ENCODE measurements around the gene TROAP. TPM values are rescaled to one million over a fixed set of nuclear protein-coding genes. Genes with fewer than 3 reads are reported as not detected.
"Not testable (repeated sequence)": the region's sequence is repeated elsewhere in the genome, so short reads cannot be mapped to it uniquely, and the experiment has no call there.

TROAP gene, protein sequence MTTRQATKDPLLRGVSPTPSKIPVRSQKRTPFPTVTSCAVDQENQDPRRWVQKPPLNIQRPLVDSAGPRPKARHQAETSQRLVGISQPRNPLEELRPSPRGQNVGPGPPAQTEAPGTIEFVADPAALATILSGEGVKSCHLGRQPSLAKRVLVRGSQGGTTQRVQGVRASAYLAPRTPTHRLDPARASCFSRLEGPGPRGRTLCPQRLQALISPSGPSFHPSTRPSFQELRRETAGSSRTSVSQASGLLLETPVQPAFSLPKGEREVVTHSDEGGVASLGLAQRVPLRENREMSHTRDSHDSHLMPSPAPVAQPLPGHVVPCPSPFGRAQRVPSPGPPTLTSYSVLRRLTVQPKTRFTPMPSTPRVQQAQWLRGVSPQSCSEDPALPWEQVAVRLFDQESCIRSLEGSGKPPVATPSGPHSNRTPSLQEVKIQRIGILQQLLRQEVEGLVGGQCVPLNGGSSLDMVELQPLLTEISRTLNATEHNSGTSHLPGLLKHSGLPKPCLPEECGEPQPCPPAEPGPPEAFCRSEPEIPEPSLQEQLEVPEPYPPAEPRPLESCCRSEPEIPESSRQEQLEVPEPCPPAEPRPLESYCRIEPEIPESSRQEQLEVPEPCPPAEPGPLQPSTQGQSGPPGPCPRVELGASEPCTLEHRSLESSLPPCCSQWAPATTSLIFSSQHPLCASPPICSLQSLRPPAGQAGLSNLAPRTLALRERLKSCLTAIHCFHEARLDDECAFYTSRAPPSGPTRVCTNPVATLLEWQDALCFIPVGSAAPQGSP
- 5.1 and 9.6 TPM in 2 replicates for total RNA-seq

DNA sequence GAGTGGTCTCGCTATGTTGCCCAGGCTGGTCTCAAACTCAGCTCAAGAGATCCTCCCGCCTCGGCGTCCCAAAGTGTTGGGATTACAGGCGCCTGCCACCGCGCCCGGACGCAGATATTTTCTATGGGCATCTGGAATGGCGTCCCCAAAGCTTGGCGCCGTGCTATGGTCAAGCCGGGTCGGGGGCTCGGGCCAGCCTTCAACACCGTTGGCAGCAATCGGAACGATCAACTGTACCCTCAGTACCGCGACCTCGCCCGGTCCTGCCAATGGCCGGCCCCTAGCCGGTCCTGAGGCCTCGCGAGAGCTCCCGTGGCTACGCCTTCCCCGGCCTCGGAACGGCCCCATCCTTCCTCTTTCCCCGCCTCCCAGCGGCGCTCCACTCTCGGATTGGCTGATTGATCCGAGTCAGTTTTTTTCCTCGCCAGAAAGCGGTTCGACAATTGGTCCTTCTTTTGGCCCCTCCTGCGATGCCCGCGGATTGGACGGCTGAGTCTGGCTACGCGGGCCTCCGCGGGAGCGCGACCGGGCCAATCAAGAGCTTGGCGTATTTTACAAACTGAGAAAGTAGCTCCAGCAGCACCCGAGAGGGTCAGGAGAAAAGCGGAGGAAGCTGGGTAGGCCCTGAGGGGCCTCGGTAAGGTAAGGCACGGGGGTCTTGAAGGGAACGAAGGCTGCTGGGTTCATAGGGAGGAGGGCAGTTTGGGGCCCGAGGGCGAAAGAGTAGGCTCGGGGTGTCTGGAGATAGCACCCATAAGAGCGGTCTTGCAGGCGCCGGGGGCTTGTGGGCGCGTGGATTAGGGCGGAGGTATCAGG is at the start of gene TROAP:
Gene TROAP (plus strand): TSS at position 548 of the 816 bp plus-strand sequence. CDS start 354 bp downstream, outside the sequence.
- DNase-seq (ENCODE audit: low read depth in 2 of 2), result peak; percentile 96 to 98

- DNase-seq (ENCODE audit: low read depth in 2 of 2), result no peak
Measured at GRCh38 chr12:49273726-49274395, 49.2 kb upstream of the TROAP start.

- no peak for DNase-seq (ENCODE audit: low read depth in 2 of 2)
Measured at GRCh38 chr12:49274396-49275069, 48.5 kb upstream of the TROAP start.

DNA sequence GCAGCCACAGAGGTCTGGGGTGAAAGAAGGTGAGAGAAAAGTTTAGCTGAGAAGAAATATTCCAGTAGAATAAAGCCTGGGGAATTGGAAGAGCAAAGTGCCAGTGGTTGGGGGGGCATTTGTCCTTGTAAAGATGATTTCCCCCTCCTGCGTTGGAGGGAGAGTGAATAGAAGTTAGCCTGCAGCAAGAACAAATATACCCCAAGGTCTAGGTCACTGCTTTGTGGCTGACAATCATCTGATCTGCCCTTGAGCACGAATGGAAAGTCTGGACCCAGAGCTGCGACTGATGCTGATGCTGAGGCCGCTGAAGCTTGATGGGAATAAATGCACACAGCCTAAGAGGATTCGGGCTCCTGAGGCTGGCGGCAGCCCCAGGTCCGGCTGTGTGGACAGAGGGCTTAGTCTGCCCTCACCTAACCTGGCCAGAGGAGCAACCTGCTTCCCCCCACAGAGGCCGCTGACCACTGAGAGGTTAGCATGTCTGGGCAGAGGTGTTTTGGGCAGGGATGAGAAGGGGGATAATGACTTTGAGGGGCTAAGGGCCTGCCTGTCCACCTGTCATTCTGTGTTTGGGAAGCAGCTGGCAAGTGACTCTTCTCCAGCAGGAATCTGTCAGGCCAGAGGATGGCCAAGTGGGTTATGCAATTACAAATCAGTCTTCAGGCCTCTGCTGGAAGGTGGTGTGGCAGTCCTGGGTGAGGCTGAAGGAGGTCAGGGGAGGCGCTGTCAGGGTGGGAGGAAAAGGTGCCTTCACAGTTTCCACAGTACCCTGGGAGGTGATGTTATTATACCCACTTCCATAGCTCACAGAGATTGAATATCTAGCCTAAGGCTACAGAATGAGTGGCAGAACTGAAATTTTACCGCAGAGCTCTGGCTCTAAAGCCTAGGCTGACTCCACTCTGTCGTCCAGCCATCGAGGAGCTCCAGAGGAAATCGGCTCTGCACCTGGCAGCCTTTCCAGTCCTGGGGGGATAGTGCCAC is 46.5 kb upstream of the TROAP start:
- no peak for DNase-seq (ENCODE audit: low read depth in 2 of 2)

DNA sequence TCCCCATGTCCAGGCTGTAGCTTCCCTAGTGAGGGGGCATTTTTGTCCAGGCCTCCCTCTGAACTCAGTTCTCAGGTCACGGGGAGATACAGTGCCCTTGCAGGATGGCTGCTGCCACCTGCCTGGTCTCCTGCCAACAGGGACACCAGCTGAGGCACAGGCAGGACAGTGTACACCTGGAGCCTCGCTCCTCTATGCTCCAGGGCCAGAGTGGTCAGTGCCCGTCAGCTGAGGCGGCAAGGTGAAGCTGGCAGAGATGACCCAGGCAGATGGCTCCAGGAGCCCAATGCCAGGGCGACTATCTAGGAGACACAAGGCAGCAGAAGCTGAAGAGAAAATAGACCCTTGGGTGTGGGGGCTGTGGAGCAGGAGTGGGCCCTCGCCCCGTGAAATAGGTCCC is 45.6 kb upstream of the TROAP start:
- DNase-seq (ENCODE audit: low read depth in 2 of 2), result no peak

GRCh38 chr12:49279706-49280159 is 43.3 kb upstream of the TROAP start:
- no peak for DNase-seq (ENCODE audit: low read depth in 2 of 2)

GRCh38 chr12:49280545-49280944 is 42.5 kb upstream of the TROAP start:
- not testable (repeated sequence) for DNase-seq (ENCODE audit: low read depth in 2 of 2)

GRCh38 chr12:49282302-49282701 is 40.8 kb upstream of the TROAP start:
- no peak for DNase-seq (ENCODE audit: low read depth in 2 of 2)

DNA sequence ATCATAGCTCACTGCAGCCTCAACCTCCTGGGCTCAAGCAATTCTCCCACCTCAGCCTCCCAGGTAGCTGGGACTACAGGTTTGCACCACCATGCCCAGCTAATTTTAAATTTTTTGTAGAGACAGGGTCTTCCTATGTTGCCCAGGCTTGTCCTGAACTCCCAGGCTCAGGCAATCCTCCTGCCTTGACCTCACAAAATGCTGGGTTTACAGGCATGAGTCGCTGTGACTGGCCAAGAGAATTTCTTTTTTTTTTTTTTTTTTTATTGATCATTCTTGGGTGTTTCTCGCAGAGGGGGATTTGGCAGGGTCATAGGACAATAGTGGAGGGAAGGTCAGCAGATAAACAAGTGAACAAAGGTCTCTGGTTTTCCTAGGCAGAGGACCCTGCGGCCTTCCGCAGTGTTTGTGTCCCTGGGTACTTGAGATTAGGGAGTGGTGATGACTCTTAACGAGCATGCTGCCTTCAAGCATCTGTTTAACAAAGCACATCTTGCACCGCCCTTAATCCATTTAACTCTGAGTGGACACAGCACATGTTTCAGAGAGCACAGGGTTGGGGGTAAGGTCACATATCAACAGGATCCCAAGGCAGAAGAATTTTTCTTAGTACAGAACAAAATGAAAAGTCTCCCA is 40.2 kb upstream of the TROAP start:
- DNase-seq (ENCODE audit: low read depth in 2 of 2), result not testable (repeated sequence)

DNA sequence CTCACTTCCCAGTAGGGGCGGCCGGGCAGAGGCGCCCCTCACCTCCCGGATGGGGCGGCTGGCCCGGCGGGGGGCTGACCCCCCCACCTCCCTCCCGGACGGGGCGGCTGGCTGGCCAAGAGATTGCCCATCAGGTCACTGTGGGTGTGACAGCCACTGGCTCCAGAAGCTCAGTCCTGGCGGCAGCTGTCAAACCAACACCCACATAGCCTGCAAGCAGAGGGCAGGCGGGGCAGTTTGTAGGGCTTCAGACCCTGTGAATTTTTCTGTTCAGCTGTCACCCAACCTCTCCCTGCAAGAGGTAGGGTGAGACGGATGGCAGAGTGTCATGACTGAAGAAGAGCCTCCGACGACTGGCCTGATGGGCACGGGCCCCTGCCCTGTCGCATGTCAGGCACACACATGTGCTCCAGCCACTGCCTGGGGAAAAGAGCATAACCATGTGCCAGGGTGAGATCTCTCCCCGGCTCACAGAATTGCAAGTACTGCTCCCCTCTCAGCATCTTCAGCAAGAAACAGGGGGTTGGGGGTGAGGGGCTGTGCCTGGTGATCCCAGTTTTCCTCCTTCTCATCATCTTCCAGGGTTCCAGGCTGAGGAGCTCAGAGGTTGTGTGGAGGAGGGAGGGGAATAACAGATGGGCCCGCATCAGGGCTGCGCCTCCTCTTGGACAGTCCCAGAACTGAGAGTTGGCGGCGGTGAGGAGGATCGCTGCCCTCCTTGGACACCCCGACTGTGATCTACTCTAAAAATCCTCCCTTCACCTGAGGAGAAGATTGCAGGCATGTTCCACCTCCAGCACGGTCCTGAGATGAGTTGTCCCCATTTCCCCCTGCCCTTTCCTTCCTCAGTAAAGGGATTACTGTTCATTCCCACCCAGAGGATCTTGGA is 39.3 kb upstream of the TROAP start:
- DNase-seq (ENCODE audit: low read depth in 2 of 2), result no peak

GRCh38 chr12:49284672-49285071 is 38.4 kb upstream of the TROAP start:
- DNase-seq (ENCODE audit: low read depth in 2 of 2), result no peak

DNA sequence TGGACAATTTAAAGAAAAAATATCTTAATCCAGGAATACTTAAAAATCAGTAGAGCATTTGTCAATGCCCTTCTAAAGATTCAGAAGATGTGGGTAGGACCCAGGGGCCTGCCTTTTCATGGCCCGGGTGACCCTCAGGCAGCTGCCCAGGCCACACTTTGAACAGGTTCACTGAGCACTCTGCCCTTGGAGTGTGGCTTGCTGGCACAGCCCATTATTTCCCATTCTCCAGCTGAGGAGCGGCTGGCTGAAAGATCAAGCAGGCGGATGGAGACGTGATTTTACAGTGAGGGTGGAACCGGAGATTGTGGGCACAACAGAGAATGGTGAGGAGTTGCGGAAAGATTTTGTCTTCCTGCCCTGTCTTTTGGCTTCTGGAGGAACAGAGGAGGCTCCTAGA is 35.2 kb upstream of the TROAP start:
- no peak for DNase-seq (ENCODE audit: low read depth in 2 of 2)

DNA sequence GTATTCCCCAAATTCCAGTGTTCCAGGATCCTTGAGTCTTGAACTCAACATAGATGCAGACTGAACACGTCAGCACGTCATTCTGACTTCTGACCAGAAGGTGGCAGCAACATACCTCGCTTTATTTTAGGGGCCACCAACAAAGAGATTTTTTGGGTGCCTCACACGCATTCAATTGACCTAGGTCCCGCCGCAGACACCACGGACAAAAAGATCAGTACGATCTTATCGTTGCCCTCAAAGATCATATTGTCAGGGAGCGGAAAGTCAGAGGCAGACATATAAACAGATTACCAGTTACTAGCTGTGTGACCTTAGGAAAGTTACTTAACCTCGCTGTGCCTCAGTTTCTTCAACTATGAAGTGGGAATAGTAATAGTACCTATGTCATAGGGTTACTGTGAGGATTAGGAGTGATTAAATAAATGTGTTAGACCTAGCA is 34.6 kb upstream of the TROAP start:
- DNase-seq (ENCODE audit: low read depth in 2 of 2), result peak; percentile 18 to 52

- no peak for DNase-seq (ENCODE audit: low read depth in 2 of 2)
Measured at GRCh38 chr12:49288922-49289555, 34.0 kb upstream of the TROAP start.

DNA sequence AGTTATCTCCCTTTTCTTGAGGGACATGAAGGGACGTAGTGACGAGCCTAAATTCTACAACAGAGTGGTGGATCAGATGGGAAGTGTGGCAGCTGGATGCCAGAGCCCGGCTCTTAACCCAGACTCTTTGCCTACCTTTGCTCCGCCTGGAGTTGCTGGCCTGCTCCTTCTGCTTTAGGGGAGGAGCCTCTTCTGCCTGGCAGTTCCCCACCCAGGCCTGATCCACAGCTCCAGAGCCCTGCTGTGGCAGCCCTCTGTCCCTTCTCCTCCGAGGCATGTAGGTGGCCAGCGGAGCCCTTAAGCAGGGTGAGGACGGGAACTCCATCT is 30.4 kb upstream of the TROAP start:
- DNase-seq (ENCODE audit: low read depth in 2 of 2), result no peak

GRCh38 chr12:49293056-49293956 is 29.7 kb upstream of the TROAP start:
- no peak for DNase-seq (ENCODE audit: low read depth in 2 of 2)
